Mucosa of rectum (tissue), 2 donors: Measurements from ENCODE around the gene XG.
"Not testable (repeated sequence)": the region's sequence is repeated elsewhere in the genome, so short reads cannot be mapped to it uniquely, and the experiment has no call there.

Experiments used
- H3K27ac ChIP-seq, 2 donors: one replicate each; pipeline ENCODE4 v1.7.0; 2013; ENCODE audit warnings: inconsistent platforms in 2 of 2, low read depth in 2 of 2, low read length in 2 of 2
- H3K27me3 ChIP-seq, 2 donors: one replicate each; pipeline ENCODE4 v1.7.0; 2013; ENCODE audit warnings: low read length in 2 of 2; ENCODE audit not compliant: control insufficient read depth in 2 of 2, insufficient read depth in 2 of 2
- H3K36me3 ChIP-seq, 2 donors: one replicate each; pipeline ENCODE4 v1.7.0; 2013; ENCODE audit warnings: low read length in 2 of 2; ENCODE audit not compliant: control insufficient read depth in 2 of 2, insufficient read depth in 2 of 2
- H3K4me1 ChIP-seq, 2 donors: one replicate each; pipeline ENCODE4 v1.7.0; 2013; ENCODE audit warnings: low read length in 2 of 2, mild to moderate bottlenecking in 1 of 2; ENCODE audit not compliant: control insufficient read depth in 2 of 2, insufficient read depth in 2 of 2
- H3K4me3 ChIP-seq, 2 donors: one replicate each; pipeline ENCODE4 v1.7.0; 2013; ENCODE audit warnings: low read length in 2 of 2
- H3K9ac ChIP-seq, 2 donors: one replicate each; pipeline ENCODE4 v1.7.0; 2013; ENCODE audit warnings: low read length in 2 of 2, low read depth in 1 of 2, mild to moderate bottlenecking in 1 of 2
- H3K9me3 ChIP-seq, 2 donors: one replicate each; pipeline ENCODE4 v1.7.0; 2013; ENCODE audit warnings: low read length in 2 of 2; ENCODE audit not compliant: control insufficient read depth in 2 of 2
- donor health status: healthy.
- donor health status: Normal muscosa, but diverticular disease.

The XG gene

DNA sequence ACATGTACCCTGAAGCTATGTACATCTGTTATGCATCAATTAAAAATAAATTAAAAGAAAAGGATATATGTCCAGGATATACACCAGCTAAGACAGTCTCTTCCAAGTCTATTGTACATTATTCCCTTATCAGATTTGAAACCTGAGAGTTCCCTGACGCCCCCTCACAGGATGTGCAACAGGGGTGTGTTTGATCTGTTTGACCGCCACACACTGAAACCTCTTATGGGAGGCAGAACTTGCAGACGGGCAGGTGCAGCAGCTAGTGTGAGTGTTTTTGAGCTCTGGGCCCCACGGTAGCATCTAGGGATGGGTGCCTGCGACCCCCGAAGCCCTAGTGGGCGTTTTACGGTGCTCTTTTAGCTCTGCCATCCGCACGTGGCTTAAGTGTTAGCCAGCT lies 4.7 kb downstream of the XG start:
- Histone ChIP-seq H3K9ac (no peak overlapping the region), H3K4me1 (no peaks in the 10 kb centered on the region), H3K4me3 (no peak overlapping the region), H3K27me3 (no peaks in the 10 kb centered on the region), H3K9me3 (no peaks in the 10 kb centered on the region), H3K27ac (no peak overlapping the region), H3K36me3 (no peaks in the 10 kb centered on the region)

DNA sequence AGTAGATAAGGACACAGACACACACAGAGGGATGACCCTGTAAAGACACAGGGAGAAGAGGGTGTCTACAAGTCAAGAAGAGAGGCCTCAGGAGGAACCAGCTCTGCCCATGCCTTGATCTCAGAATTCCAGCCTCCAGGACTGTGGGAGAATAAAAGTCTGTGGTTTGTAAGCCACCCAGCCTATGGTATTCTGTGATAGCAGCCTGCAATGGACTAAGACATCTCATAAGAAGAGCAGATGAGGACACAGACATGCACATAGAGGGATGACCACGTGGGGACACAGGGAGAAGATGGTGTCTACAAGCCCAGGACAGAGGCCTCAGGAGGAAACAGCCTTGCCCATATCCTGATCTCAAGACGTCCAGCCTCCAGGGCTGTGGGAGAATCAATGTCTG lies 9.4 kb downstream of the XG start:
- H3K9me3 ChIP-seq = no peaks in the 10 kb centered on the region
- H3K4me1 ChIP-seq = no peaks in the 10 kb centered on the region
- no peak overlapping the region for H3K9ac ChIP-seq
- no peak overlapping the region for H3K27ac ChIP-seq
- H3K36me3 ChIP-seq = no peaks in the 10 kb centered on the region
- H3K4me3 ChIP-seq = no peak overlapping the region
- no peaks in the 10 kb centered on the region for H3K27me3 ChIP-seq

DNA sequence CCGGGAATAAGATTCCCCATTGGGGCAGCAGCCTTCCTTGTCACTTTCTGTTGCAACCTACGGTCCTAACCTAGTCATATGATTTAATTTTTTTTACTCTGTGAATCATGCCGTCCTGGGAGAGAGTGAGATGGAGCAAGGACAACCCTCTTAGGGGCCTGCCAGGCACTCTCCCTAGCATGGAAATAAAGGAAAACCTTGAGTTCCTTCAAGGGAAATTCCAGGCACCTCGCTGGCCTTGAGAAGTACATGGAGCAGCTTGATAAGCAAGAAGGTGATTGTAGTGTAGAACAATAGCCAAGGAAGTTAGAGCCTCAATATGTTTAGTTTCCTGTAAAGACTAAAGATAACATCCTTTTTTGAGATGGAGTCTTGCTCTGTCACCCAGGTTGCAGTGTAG lies 10.8 kb downstream of the XG start:
- not testable (repeated sequence) for H3K9ac ChIP-seq, H3K27ac ChIP-seq

DNA sequence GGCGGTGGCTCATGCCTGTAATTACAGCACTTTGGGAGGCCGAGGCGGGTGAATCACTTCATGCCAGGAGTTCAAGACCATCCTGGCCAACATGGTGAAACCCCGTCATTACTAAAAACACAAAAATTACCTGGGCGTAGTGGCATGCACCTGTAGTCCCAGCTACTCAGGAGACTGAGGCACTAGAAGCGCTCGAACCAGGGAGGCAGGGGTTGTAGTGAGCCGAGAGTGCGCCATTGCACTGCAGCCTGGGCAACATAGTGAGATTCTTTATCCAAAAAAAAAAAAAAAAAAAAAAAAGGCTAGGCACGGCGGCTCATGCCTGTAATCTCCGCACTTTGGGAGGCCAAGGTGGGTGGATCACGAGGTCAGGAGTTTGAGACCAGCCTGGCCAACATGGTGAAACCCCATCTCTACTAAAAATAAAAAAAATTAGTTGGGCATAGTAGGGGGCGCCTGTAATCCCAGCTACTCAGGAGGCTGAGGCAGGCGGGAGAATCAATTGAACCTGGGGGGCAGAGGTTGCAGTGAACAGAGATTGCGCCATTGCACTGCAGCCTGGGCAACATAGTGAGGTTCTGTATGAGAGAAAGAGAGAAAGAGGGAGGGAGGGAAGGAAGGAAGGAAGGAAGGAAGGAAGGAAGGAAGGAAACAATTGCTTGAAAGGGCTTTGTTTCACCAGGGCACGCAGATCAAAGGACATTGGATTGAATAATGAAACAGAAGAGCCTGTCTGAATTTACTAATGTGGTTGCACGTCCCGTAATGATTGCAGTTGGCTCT lies 13.1 kb downstream of the XG start:
- not testable (repeated sequence) for H3K27ac ChIP-seq, H3K36me3 ChIP-seq, H3K9me3 ChIP-seq, H3K27me3 ChIP-seq, H3K4me1 ChIP-seq, H3K9ac ChIP-seq, H3K4me3 ChIP-seq

More for the DNA sequence above, 10.8 kb downstream of the XG start:
- H3K9me3 ChIP-seq, H3K36me3 ChIP-seq, H3K4me1 ChIP-seq, H3K27me3 ChIP-seq, H3K4me3 ChIP-seq: not testable (repeated sequence)

DNA sequence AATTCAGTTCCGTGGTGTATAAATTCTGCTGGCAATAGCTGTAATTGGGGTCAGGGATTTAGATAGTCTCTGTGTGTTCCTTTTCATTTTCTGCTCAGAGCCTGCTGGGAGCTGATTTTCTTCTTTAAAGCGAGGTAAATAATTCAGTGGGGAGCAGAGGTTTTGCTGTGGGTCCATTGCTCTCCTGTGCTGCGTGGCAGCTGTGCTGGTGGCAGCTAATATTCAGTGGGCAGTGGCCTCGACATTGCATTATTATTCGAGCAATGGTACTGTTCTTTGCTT lies 13.7 kb downstream of the XG start:
- H3K27ac ChIP-seq = no peak overlapping the region
- H3K27me3 ChIP-seq = no peaks in the 10 kb centered on the region
- no peaks in the 10 kb centered on the region for H3K9me3 ChIP-seq
- H3K4me1 ChIP-seq = no peaks in the 10 kb centered on the region
- no peak overlapping the region for H3K4me3 ChIP-seq
- H3K9ac ChIP-seq = no peak overlapping the region
- H3K36me3 ChIP-seq = no peaks in the 10 kb centered on the region

DNA sequence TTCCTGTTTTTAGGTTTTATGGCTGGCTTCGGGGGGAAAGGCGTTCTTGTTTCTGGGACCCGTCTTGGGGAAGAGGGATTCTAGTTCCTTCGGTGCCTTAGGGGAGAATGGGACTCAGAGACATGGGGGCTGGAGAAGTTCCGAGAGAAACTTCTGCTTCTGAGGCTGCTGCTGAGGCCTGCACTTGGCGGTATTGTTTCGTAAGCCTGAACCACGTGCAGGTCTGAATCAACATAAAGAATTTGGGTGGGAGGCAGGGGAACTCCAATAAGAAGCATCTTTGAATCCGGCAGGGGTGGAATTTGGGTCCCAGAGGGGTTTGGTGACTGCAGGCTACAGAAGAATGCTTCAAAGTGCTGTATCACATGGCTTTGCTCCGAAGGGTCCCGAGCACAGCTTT lies 15.1 kb downstream of the XG start:
- Histone ChIP-seq H3K4me1 (no peaks in the 10 kb centered on the region), H3K27ac (no peak overlapping the region), H3K27me3 (no peaks in the 10 kb centered on the region), H3K36me3 (no peaks in the 10 kb centered on the region), H3K9me3 (no peaks in the 10 kb centered on the region), H3K4me3 (no peak overlapping the region), H3K9ac (no peak overlapping the region)

DNA sequence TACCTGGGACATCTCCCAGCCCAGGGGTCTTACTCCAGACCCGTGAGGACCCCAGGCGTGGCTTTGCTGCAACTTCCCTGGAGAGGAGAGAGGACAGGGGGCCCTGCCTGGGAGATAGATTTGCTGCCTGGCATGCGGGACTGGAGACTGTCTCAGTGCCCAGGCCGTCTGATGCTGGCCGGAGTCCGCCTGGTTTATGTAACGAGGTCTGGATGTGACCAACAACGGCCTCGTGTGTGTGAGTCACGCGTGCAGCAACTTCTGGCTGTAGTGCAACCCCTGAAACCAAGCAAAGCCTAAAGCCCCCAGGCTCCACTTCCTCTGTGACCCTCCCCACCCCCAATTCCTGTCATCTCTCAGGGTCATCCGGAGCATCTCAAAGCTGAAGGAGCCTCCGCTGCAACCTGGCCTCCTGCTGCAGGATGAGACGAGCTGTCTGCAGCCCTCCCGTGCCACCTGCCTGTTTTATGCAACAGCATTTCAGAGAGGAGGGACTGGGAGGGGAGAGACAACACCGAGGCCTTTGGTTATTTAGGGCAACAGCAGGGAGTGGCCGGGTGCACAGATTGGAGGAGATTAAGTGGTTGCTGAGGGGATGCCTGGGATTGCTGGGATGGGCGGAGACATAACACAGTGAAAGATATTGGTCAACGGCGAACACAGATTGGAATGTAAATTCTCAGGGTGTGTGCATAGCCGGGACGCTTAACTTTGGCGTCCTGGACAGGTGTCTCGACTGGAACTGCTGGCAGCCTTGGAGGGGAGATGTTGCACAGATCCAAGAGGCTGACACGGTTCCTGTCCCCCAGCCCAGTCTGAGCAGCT lies 16.0 kb downstream of the XG start:
- Histone ChIP-seq H3K27ac (no peak overlapping the region), H3K4me3 (no peak overlapping the region), H3K9ac (no peak overlapping the region)

DNA sequence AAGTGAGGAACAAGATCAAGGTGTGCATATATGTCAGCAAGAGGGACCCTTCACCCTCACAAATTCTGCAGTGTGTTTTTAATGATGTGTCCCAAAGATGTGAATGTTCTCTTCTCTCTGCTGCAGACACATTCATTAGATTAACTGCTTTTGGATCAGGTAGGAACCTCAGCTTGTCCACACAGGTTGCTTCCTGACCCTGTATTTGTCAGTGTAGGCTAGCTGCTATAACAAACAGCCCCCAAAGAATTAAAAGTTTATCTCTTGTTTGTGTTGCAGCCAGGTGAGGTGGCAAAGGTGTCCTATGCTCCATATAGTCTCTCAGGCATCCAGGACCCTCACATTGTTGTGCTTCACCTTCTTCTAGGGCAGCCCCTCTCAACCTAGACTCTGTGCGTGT lies 17.8 kb downstream of the XG start:
- Histone ChIP-seq H3K36me3 (no peaks in the 10 kb centered on the region), H3K27ac (no peak overlapping the region), H3K4me1 (no peaks in the 10 kb centered on the region), H3K9ac (no peak overlapping the region), H3K9me3 (no peaks in the 10 kb centered on the region), H3K27me3 (no peaks in the 10 kb centered on the region), H3K4me3 (no peak overlapping the region)

More for the DNA sequence above, 16.0 kb downstream of the XG start:
- no peaks in the 10 kb centered on the region for H3K4me1 ChIP-seq
- H3K27me3 ChIP-seq = no peaks in the 10 kb centered on the region
- no peaks in the 10 kb centered on the region for H3K9me3 ChIP-seq
- no peaks in the 10 kb centered on the region for H3K36me3 ChIP-seq

DNA sequence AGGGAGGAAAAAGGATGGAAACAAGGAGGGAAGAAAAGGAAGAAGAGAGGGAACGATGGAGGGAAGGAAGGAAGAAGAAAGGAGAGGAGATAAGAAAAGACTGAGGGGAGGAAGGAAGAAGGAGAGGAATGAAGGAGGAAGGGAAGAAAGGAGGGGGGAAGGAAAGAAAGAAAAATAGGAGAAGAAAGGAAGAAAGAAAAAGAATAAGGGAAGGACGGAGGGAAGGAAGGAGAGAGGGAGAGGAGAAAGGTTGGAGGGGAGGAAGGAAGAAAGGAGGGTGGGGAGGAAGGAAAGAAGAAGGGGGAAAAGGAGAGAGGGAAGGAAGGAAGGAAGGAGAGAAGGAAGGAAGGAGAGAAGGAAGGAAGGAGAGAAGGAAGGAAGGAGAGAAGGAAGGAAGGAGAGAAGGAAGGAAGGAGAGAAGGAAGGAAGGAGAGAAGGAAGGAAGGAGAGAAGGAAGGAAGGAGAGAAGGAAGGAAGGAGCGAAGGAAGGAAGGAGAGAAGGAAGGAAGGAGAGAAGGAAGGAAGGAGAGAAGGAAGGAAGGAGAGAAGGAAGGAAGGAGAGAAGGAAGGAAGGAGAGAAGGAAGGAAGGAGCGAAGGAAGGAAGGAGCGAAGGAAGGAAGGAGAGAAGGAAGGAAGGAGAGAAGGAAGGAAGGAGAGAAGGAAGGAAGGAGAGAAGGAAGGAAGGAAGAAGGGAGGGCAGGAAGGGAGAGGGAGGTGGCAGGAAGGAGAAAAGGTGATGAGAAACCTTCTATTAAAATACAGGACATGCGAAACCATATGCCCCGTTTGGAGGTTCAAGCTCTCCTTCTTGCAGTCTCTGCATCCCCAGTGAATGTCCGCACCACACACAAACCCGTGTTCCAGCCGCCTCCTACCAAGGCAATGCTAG lies 21.6 kb downstream of the XG start:
- H3K4me3 ChIP-seq, H3K9ac ChIP-seq, H3K27ac ChIP-seq, H3K36me3 ChIP-seq, H3K4me1 ChIP-seq, H3K9me3 ChIP-seq, H3K27me3 ChIP-seq: not testable (repeated sequence)

DNA sequence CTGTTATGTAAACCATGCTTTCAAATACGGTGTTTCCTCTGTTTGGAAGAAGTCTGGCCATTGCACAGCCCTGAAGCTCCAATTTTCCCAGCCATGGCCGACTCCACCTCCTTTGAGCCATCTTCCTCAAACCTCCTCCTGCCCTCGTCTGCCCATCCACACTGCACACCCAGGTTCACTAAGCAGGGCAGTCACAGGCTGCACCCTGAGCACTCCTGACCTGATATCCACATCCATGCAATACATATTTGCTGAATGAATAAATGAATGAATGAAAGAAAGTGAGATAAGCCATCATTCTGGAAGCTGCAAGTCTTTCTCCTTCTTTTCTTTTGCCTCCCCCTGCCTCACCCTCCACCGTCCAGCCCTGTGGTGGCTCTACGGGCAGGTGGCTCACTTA lies 22.2 kb downstream of the XG start:
- no peaks in the 10 kb centered on the region for H3K36me3 ChIP-seq
- no peak overlapping the region for H3K9ac ChIP-seq
- H3K9me3 ChIP-seq = no peaks in the 10 kb centered on the region
- H3K4me1 ChIP-seq = no peaks in the 10 kb centered on the region
- no peaks in the 10 kb centered on the region for H3K27me3 ChIP-seq
- no peak overlapping the region for H3K27ac ChIP-seq
- H3K4me3 ChIP-seq = no peak overlapping the region
